SK-N-SH (cell line): Measurements from ENCODE around the gene PSMA5.

Source experiments
- FOXM1 ChIP-seq: IDR thresholded peaks from 2 replicates; pipeline ENCODE4 v1.4.0; 2012; ENCODE audit warnings: low read depth, mild to moderate bottlenecking
- TF ChIP-seq, protein P1 (sequence below): fragments of 200-600 bp; sonication (generic); IDR thresholded peaks from 2 replicates; pipeline ENCODE4 v1.6.1; 2017; ENCODE audit warnings: antibody characterized with exemption, mild to moderate bottlenecking, moderate library complexity
- TF ChIP-seq, protein P2 (sequence below): IDR thresholded peaks from 2 replicates; pipeline ENCODE4 v1.4.0; 2012; ENCODE audit warnings: low read depth

DNA sequence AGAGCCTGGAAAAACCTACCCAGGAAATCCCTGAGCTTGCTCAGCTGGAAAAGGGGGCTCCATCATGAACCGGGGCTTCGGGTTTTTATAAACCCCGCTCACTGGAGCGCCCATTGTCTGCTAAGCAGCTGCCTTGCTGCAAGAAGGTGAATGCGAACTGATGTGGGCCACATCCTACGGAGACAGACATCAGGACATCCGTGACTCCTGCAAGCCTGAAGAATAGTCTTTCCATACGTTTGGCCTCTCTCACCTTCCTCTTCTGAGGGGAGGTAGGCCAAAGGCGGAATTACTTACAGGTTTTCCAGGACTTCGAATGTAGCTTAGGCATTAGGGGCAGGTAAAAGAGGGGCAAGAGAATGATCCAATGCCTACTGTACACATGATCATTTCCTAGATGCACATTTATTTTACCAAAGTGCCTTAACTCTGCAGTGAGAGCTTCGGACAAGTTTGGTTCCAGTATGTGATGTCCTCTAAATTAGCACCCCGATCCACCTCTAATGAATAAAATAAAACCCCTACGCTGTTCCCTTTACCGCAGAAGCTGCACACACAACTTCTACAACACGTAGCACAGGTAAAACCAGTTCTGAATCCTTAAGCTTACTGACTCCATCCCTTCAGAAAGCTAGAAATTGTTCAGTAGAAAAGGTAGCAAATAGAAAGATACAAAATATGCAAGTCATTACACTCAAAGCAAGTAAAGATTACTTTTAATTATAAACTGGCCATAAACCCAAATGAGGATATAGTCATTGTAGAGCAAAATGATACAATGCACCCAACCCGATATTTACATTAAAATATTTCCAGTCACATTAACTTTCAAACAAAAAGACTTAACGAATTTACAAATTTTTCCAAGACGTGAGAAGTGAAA is 27.7 kb downstream of the PSMA5 start:
- TF ChIP-seq, protein P1, sequence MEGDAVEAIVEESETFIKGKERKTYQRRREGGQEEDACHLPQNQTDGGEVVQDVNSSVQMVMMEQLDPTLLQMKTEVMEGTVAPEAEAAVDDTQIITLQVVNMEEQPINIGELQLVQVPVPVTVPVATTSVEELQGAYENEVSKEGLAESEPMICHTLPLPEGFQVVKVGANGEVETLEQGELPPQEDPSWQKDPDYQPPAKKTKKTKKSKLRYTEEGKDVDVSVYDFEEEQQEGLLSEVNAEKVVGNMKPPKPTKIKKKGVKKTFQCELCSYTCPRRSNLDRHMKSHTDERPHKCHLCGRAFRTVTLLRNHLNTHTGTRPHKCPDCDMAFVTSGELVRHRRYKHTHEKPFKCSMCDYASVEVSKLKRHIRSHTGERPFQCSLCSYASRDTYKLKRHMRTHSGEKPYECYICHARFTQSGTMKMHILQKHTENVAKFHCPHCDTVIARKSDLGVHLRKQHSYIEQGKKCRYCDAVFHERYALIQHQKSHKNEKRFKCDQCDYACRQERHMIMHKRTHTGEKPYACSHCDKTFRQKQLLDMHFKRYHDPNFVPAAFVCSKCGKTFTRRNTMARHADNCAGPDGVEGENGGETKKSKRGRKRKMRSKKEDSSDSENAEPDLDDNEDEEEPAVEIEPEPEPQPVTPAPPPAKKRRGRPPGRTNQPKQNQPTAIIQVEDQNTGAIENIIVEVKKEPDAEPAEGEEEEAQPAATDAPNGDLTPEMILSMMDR = no peak
- no peak for TF ChIP-seq FOXM1
- TF ChIP-seq, protein P2, sequence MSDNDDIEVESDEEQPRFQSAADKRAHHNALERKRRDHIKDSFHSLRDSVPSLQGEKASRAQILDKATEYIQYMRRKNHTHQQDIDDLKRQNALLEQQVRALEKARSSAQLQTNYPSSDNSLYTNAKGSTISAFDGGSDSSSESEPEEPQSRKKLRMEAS = no peak
